Mesothelial cell of epicardium (in vitro differentiated cells): ENCODE measurements around the gene AJM1. TPM values are rescaled to one million over a fixed set of nuclear protein-coding genes. Genes with fewer than 3 reads are reported as not detected.

Experiments used
- DNase-seq, 2 experiments: peaks; one replicate each; pipeline ENCODE4 v3.0.0; 2021; ENCODE audit warnings: low spot score in 2 of 2; ENCODE audit not compliant: unreplicated experiment in 2 of 2
- H3K27ac Mint-ChIP-seq: 2 replicates; pipeline ENCODE4 v1.8.0; 2021; ENCODE audit warnings: mixed read lengths
- H3K27me3 Mint-ChIP-seq: 2 replicates; pipeline ENCODE4 v1.8.0; 2021; ENCODE audit warnings: low read depth, mixed read lengths
- H3K36me3 Mint-ChIP-seq: 2 replicates; pipeline ENCODE4 v1.8.0; 2021; ENCODE audit warnings: mixed read lengths
- H3K4me1 Mint-ChIP-seq: 2 replicates; pipeline ENCODE4 v1.8.0; 2021; ENCODE audit warnings: mixed read lengths
- H3K4me3 Mint-ChIP-seq: 2 replicates; pipeline ENCODE4 v1.8.0; 2021; ENCODE audit warnings: mild to moderate bottlenecking, moderate library complexity, mixed read lengths
- H3K9me3 Mint-ChIP-seq: 2 replicates; pipeline ENCODE4 v1.8.0; 2021; ENCODE audit warnings: mixed read lengths
- total RNA-seq: library from RNA; stranded (reverse); gene quantifications from 3 replicates; pipeline ENCODE4 v1.2.1, GENCODE V29; 2021
- TF ChIP-seq, protein P1 (sequence below): fragments of 200-600 bp; sonication (generic); IDR thresholded peaks from one replicate; pipeline ENCODE4 v1.5.0; 2021; ENCODE audit warnings: antibody characterized with exemption; ENCODE audit not compliant: unreplicated experiment

The AJM1 gene
- total RNA-seq, 1 donor from 2014 or later, result 3.6 TPM

DNA sequence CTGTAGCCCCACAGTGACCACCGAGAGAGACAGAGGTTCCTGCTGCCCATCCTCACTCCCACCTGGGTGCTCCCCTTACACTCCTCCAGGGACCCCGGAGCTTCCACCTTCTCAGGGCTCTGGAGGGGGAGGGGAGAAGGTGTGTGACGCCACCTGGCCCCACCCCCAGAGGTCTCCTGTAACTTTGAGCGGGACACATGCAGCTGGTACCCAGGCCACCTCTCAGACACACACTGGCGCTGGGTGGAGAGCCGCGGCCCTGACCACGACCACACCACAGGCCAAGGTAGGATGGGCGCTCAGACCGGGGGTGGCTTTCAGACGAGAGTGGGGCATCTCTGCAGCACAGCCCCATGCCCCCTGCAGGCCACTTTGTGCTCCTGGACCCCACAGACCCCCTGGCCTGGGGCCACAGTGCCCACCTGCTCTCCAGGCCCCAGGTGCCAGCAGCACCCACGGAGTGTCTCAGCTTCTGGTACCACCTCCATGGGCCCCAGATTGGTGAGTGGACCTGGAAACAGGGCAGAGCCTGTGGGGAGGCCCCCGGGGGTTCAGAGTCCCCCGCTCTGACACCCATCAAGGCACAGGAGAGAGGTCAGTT is 14.4 kb downstream of the AJM1 start:
- no peak overlapping the region for H3K27ac Mint-ChIP-seq
- TF ChIP-seq, protein P1, sequence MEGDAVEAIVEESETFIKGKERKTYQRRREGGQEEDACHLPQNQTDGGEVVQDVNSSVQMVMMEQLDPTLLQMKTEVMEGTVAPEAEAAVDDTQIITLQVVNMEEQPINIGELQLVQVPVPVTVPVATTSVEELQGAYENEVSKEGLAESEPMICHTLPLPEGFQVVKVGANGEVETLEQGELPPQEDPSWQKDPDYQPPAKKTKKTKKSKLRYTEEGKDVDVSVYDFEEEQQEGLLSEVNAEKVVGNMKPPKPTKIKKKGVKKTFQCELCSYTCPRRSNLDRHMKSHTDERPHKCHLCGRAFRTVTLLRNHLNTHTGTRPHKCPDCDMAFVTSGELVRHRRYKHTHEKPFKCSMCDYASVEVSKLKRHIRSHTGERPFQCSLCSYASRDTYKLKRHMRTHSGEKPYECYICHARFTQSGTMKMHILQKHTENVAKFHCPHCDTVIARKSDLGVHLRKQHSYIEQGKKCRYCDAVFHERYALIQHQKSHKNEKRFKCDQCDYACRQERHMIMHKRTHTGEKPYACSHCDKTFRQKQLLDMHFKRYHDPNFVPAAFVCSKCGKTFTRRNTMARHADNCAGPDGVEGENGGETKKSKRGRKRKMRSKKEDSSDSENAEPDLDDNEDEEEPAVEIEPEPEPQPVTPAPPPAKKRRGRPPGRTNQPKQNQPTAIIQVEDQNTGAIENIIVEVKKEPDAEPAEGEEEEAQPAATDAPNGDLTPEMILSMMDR, result no peak
- no peak for DNase-seq

DNA sequence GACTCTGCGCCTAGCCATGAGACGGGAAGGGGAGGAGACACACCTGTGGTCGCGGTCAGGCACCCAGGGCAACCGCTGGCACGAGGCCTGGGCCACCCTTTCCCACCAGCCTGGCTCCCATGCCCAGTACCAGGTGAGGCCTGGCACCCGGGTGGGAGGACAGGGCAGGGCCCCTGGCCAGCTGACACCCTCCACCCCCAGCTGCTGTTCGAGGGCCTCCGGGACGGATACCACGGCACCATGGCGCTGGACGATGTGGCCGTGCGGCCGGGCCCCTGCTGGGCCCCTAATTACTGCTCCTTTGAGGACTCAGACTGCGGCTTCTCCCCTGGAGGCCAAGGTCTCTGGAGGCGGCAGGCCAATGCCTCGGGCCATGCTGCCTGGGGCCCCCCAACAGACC is 14.9 kb downstream of the AJM1 start:
- no peaks in the 10 kb centered on the region for H3K27me3 Mint-ChIP-seq
- H3K36me3 Mint-ChIP-seq, result no peaks in the 10 kb centered on the region

More for the DNA sequence above, 14.4 kb downstream of the AJM1 start:
- Mint-ChIP-seq H3K4me3 (no peak overlapping the region), H3K27me3 (no peaks in the 10 kb centered on the region), H3K36me3 (no peaks in the 10 kb centered on the region), H3K4me1 (no peaks in the 10 kb centered on the region), H3K9me3 (no peaks in the 10 kb centered on the region)

DNA sequence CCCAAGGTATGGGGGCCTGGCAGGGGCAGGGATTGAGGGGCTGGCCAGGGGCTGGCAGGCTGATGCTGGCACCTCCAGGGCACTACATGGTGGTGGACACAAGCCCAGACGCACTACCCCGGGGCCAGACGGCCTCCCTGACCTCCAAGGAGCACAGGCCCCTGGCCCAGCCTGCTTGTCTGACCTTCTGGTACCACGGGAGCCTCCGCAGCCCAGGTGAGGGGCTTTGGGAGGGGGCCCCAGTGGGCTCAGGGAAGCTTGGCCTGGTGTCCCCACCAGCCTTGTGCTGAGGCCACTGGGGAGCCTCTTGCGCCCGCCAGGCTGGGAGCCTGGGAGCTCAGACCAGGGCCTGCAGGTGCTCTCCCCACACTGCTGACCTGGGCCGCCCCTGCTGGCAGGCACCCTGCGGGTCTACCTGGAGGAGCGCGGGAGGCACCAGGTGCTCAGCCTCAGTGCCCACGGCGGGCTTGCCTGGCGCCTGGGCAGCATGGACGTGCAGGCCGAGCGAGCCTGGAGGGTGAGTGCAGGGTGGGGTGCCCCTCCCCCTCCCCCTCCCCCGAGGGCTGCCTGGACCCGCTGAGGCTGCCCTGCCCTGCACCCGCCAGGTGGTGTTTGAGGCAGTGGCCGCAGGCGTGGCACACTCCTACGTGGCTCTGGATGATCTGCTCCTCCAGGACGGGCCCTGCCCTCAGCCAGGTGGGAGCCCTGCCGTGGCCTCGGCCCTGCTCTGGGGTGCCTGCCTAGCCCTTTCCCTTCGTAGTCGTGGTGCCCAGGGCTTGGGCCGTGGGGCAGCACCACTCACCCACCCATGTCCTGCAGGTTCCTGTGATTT is 15.5 kb downstream of the AJM1 start:
- Mint-ChIP-seq H3K4me3 (no peak overlapping the region), H3K9me3 (no peaks in the 10 kb centered on the region), H3K4me1 (no peaks in the 10 kb centered on the region), H3K36me3 (peaks cover 2% of the 10 kb centered on the region), H3K27me3 (no peaks in the 10 kb centered on the region), H3K27ac (no peak overlapping the region)
- no peak for DNase-seq
- TF ChIP-seq, protein P1, result no peak

More for the DNA sequence above, 14.9 kb downstream of the AJM1 start:
- Mint-ChIP-seq H3K4me3 (no peak overlapping the region), H3K27ac (no peak overlapping the region), H3K9me3 (no peaks in the 10 kb centered on the region), H3K4me1 (no peaks in the 10 kb centered on the region)
- TF ChIP-seq, protein P1, result no peak
- no peak for DNase-seq

DNA sequence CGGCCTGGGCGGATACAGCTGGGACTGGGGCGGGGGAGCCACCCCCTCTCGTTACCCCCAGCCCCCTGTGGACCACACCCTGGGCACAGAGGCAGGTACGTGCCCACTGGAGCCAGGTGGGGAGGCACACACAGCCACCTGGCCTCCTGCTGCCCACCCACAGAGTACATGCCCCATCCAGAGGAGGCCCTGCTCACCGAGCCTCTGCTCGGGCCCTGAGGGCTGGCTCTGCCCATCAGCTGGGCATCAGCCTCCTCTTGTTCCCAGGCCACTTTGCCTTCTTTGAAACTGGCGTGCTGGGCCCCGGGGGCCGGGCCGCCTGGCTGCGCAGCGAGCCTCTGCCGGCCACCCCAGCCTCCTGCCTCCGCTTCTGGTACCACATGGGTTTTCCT is 16.2 kb downstream of the AJM1 start:
- peaks cover 2% of the 10 kb centered on the region for H3K36me3 Mint-ChIP-seq
- H3K27ac Mint-ChIP-seq, result no peak overlapping the region
- H3K4me1 Mint-ChIP-seq, result no peaks in the 10 kb centered on the region
- H3K27me3 Mint-ChIP-seq, result no peaks in the 10 kb centered on the region
- H3K4me3 Mint-ChIP-seq, result no peak overlapping the region
- DNase-seq, result no peak
- TF ChIP-seq, protein P1, result no peak
- H3K9me3 Mint-ChIP-seq, result no peaks in the 10 kb centered on the region

DNA sequence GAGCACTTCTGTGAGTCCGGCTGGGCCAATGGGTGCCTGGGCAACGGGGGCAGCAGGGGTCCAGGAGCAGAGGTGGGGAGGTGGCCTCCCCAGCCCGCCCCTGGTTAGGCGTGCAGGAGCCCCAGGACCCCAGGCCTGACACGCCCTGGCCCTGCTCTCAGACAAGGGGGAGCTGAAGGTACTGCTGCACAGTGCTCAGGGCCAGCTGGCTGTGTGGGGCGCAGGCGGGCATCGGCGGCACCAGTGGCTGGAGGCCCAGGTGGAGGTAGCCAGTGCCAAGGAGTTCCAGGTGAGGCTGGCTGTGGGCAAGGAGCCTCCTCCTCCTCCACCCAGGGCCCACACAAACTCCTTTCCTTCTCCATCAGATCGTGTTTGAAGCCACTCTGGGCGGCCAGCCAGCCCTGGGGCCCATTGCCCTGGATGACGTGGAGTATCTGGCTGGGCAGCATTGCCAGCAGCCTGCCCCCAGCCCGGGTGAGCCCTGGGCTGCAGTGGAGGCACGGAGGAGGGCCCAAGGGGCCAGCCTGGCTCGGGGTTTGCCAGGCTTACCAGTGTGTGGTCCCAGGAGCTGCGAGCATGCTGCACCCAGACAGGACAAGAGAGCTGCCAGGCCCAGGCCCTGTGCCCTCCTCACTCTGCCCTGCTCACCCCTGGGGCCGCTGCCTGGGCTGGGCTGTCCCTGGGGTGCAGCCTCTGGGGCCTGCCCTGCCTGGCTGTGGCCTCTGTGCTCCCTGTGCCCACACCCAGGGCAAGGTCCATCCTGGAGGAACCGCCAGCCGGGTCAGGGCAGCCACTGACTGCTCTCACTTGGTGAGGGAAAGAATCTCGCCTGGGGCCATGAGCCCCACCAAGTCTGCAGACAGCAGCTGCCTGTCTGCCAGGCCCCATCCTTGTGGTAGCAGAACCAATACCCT is 16.8 kb downstream of the AJM1 start:
- H3K27me3 Mint-ChIP-seq, result no peaks in the 10 kb centered on the region
- H3K9me3 Mint-ChIP-seq, result no peaks in the 10 kb centered on the region
- H3K36me3 Mint-ChIP-seq, result peaks cover 4% of the 10 kb centered on the region
- TF ChIP-seq, protein P1, result no peak
- no peak overlapping the region for H3K27ac Mint-ChIP-seq
- DNase-seq, result peak in 1 of 2 experiments; percentile 14
- H3K4me3 Mint-ChIP-seq, result no peak overlapping the region
- H3K4me1 Mint-ChIP-seq, result no peaks in the 10 kb centered on the region
